GM15510 (cell line): ENCODE measurements around the gene EPB41L2.

Experiments
- POLR2A ChIP-seq: IDR thresholded peaks from 3 replicates; pipeline ENCODE4 v1.6.1; 2011; ENCODE audit warnings: borderline replicate concordance; ENCODE audit not compliant: insufficient read length; ENCODE audit errors: extremely low read depth

EPB41L2 gene

GRCh38 chr6:131063028-131063763 is at the start of gene EPB41L2:
TSS of gene EPB41L2 (minus strand) at chr6:131063245. CDS start at chr6:130956485, 106,760 bp downstream.
- peak; percentile 73 for TF ChIP-seq POLR2A

GRCh38 chr6:131112249-131112648 is 49.2 kb upstream of the EPB41L2 start:
- TF ChIP-seq POLR2A: no peak

GRCh38 chr6:131107151-131107550 is 44.1 kb upstream of the EPB41L2 start:
- TF ChIP-seq POLR2A: no peak

- no peak for TF ChIP-seq POLR2A
Measured at GRCh38 chr6:131103901-131104300, 40.9 kb upstream of the EPB41L2 start.

- TF ChIP-seq POLR2A: no peak
Measured at GRCh38 chr6:131103296-131103695, 40.3 kb upstream of the EPB41L2 start.

- TF ChIP-seq POLR2A: no peak
Measured at GRCh38 chr6:131101911-131102680, 39.1 kb upstream of the EPB41L2 start.

- no peak for TF ChIP-seq POLR2A
Measured at GRCh38 chr6:131096786-131097185, 33.7 kb upstream of the EPB41L2 start.

GRCh38 chr6:131093334-131093733 is 30.3 kb upstream of the EPB41L2 start:
- TF ChIP-seq POLR2A: no peak

- TF ChIP-seq POLR2A: no peak
Measured at GRCh38 chr6:131084982-131085381, 21.9 kb upstream of the EPB41L2 start.

GRCh38 chr6:131083687-131084086 is 20.6 kb upstream of the EPB41L2 start:
- TF ChIP-seq POLR2A: no peak

GRCh38 chr6:131082335-131082734 is 19.3 kb upstream of the EPB41L2 start:
- no peak for TF ChIP-seq POLR2A

GRCh38 chr6:131080084-131080483 is 17.0 kb upstream of the EPB41L2 start:
- no peak for TF ChIP-seq POLR2A

- no peak for TF ChIP-seq POLR2A
Measured at GRCh38 chr6:131073577-131073976, 10.5 kb upstream of the EPB41L2 start.

GRCh38 chr6:131070061-131070460 is 7.0 kb upstream of the EPB41L2 start:
- TF ChIP-seq POLR2A: no peak

- TF ChIP-seq POLR2A: no peak
Measured at GRCh38 chr6:131068165-131068564, 5.1 kb upstream of the EPB41L2 start.

GRCh38 chr6:131067521-131067920 is 4.5 kb upstream of the EPB41L2 start:
- no peak for TF ChIP-seq POLR2A

GRCh38 chr6:131065824-131066171 is 2.8 kb upstream of the EPB41L2 start:
- no peak for TF ChIP-seq POLR2A
